Panc1 (cell line): ENCODE results near the gene TXLNA.

Source experiments
- CTCF ChIP-seq: fragments of 450-650 bp; IDR thresholded peaks from 2 replicates; pipeline ENCODE4 v1.5.1; 2017; ENCODE audit warnings: mild to moderate bottlenecking
- POLR2AphosphoS5 ChIP-seq: IDR thresholded peaks from 2 replicates; pipeline ENCODE4 v1.6.1; 2012; ENCODE audit warnings: mild to moderate bottlenecking, low read depth, low read length, moderate library complexity

GRCh38 chr1:32221581-32221979, 42.1 kb downstream of the TXLNA start:
- no peak for TF ChIP-seq CTCF
- TF ChIP-seq POLR2AphosphoS5 = no peak
